SK-N-SH (cell line): ENCODE data around the gene PRRC2B. TPM values are rescaled to one million over a fixed set of nuclear protein-coding genes. Genes with fewer than 3 reads are reported as not detected.

ENCODE experiments used
- CTCF ChIA-PET: fragments of 300-600, 350-600 bp; formaldehyde crosslinking; extraction: SDS; loops from one replicate; lab custom pipeline; 2021; lab: Yijun Ruan, JAX
- POLR2A ChIA-PET: fragments of 350-600 bp; sonication (Branson Sonifier 250); formaldehyde crosslinking; extraction: SDS; loops from one replicate; lab custom pipeline; 2020; ENCODE audit warnings: antibody characterized with exemption, inconsistent platforms; lab: Yijun Ruan, JAX
- DNase-seq: peaks from one replicate; pipeline ENCODE4 v3.0.0; 2012
- H2AFZ ChIP-seq: fragments of 200-600 bp; sonication (generic); 2 replicates; pipeline ENCODE4 v1.8.1; 2016; ENCODE audit warnings: antibody characterized with exemption, mild to moderate bottlenecking, low read depth
- H3F3A ChIP-seq: fragments of 200-600 bp; sonication (generic); replicated peaks from 2 replicates; pipeline ENCODE3; 2016; ENCODE audit warnings: antibody characterized with exemption, mild to moderate bottlenecking; ENCODE audit not compliant: insufficient read depth
- H3K27ac ChIP-seq, 2 experiments: fragments of 200-500 bp in 1 of 2; fragments of 200-600 bp in 1 of 2; sonication (Bioruptor generic) in 1 of 2; sonication (generic), shearing (Covaris generic) in 1 of 2; 2 replicates each; pipeline versions ENCODE4 v1.5.1 to v1.6.1; 2014 to 2016; ENCODE audit warnings: low read depth in 2 of 2, inconsistent platforms in 1 of 2, low read length in 1 of 2, mild to moderate bottlenecking in 1 of 2, mixed read lengths in 1 of 2
- H3K27me3 ChIP-seq: fragments of 200-600 bp; sonication (generic), shearing (Covaris generic); 2 replicates; pipeline ENCODE4 v1.6.1; 2016; ENCODE audit warnings: mixed run types; ENCODE audit not compliant: insufficient read depth
- H3K36me3 ChIP-seq, 2 experiments: fragments of 200-500 bp in 1 of 2; fragments of 200-600 bp in 1 of 2; sonication (Bioruptor generic) in 1 of 2; sonication (generic) in 1 of 2; replicated peaks in 1 of 2; 2 replicates each; pipeline versions ENCODE3 to v1.5.1; 2014 to 2016; ENCODE audit warnings: low read length in 1 of 2, mild to moderate bottlenecking in 1 of 2; ENCODE audit not compliant: insufficient read depth in 2 of 2, control insufficient read depth in 1 of 2
- H3K4me1 ChIP-seq, 2 experiments: fragments of 200-500 bp in 1 of 2; fragments of 200-600 bp in 1 of 2; sonication (Bioruptor generic) in 1 of 2; sonication (generic), shearing (Covaris generic) in 1 of 2; 2 replicates each; pipeline versions ENCODE4 v1.5.1 to v1.6.1; 2014 to 2016; ENCODE audit warnings: low read depth in 1 of 2, low read length in 1 of 2, mixed run types in 1 of 2; ENCODE audit not compliant: insufficient read depth in 2 of 2, control insufficient read depth in 1 of 2
- H3K4me2 ChIP-seq: fragments of 200-600 bp; sonication (generic), shearing (Covaris generic); 2 replicates; pipeline ENCODE4 v1.6.1; 2017; ENCODE audit warnings: mixed run types
- H3K4me3 ChIP-seq, 2 experiments: fragments of 200-500 bp in 1 of 2; fragments of 200-600 bp in 1 of 2; sonication (Bioruptor generic) in 1 of 2; sonication (generic), shearing (Covaris generic) in 1 of 2; 2 replicates each; pipeline versions ENCODE4 v1.5.1 to v1.8.1; 2014 to 2016; ENCODE audit warnings: low read depth in 2 of 2, inconsistent platforms in 1 of 2, low read length in 1 of 2, mild to moderate bottlenecking in 1 of 2, mixed read lengths in 1 of 2, moderate library complexity in 1 of 2
- H3K79me2 ChIP-seq: fragments of 200-600 bp; sonication (generic); 2 replicates; pipeline ENCODE4 v1.8.1; 2017; ENCODE audit warnings: mild to moderate bottlenecking; ENCODE audit not compliant: insufficient read depth
- H3K9ac ChIP-seq: fragments of 200-600 bp; sonication (generic); 2 replicates; pipeline ENCODE4 v1.6.1; 2017; ENCODE audit warnings: mixed run types
- H3K9me2 ChIP-seq: fragments of 200-600 bp; sonication (generic); 2 replicates; pipeline ENCODE4 v1.6.1; 2017; ENCODE audit warnings: mixed run types
- H3K9me3 ChIP-seq: fragments of 200-600 bp; sonication (generic); 2 replicates; pipeline ENCODE4 v1.6.1; 2017; ENCODE audit warnings: mixed run types, mild to moderate bottlenecking, moderate library complexity
- H4K20me1 ChIP-seq: fragments of 200-600 bp; sonication (generic); 2 replicates; pipeline ENCODE4 v1.6.1; 2017; ENCODE audit warnings: mild to moderate bottlenecking, mixed run types; ENCODE audit not compliant: insufficient read depth
- ELF1 ChIP-seq: IDR thresholded peaks from 2 replicates; pipeline ENCODE4 v1.4.0; 2012
- FOSL2 ChIP-seq: IDR thresholded peaks from 2 replicates; pipeline ENCODE4 v1.4.0; 2012; ENCODE audit warnings: low read depth, mild to moderate bottlenecking, moderate library complexity, borderline replicate concordance
- FOXJ3 ChIP-seq: sonication (generic); formaldehyde crosslinking; IDR thresholded peaks from 2 replicates; pipeline ENCODE4 v1.5.1; 2020; ENCODE audit warnings: mild to moderate bottlenecking, missing genetic modification reagents
- FOXM1 ChIP-seq: IDR thresholded peaks from 2 replicates; pipeline ENCODE4 v1.4.0; 2012; ENCODE audit warnings: low read depth, mild to moderate bottlenecking
- MAX ChIP-seq: IDR thresholded peaks from 2 replicates; pipeline ENCODE4 v1.4.0; 2012; ENCODE audit warnings: low read depth
- MEF2A ChIP-seq: IDR thresholded peaks from 2 replicates; pipeline ENCODE4 v1.4.0; 2012; ENCODE audit warnings: low read depth, borderline replicate concordance
- MXI1 ChIP-seq: IDR thresholded peaks from 2 replicates; pipeline ENCODE4 v1.6.1; 2012; ENCODE audit warnings: mild to moderate bottlenecking, low read depth, low read length, improper control_type of control experiment
- PBX3 ChIP-seq: IDR thresholded peaks from 2 replicates; pipeline ENCODE4; 2012
- POLR2AphosphoS5 ChIP-seq: IDR thresholded peaks from 2 replicates; pipeline ENCODE4 v1.6.1; 2012; ENCODE audit warnings: low read depth, low read length
- RFX5 ChIP-seq: IDR thresholded peaks from 2 replicates; pipeline ENCODE4 v1.6.1; 2012; ENCODE audit warnings: mild to moderate bottlenecking, improper control_type of control experiment, low read length
- RXRA ChIP-seq: IDR thresholded peaks from 2 replicates; pipeline ENCODE4 v1.4.0; 2012; ENCODE audit warnings: low read depth, mild to moderate bottlenecking, borderline replicate concordance
- TAF1 ChIP-seq: IDR thresholded peaks from 2 replicates; pipeline ENCODE4 v1.6.1; 2012; ENCODE audit warnings: low read depth, mild to moderate bottlenecking, low read length, moderate library complexity, borderline replicate concordance
- USF1 ChIP-seq: IDR thresholded peaks from 2 replicates; pipeline ENCODE4 v1.4.0; 2012; ENCODE audit warnings: low read depth, borderline replicate concordance
- YY1 ChIP-seq: IDR thresholded peaks from 2 replicates; pipeline ENCODE4 v1.4.0; 2012; ENCODE audit warnings: low read depth, mild to moderate bottlenecking
- WGBS: methylation state at CpG from one replicate; pipeline ENCODE4 v1.1.6; 2017; ENCODE audit warnings: low lambda C conversion rate; 5-methylcytosine and 5-hydroxymethylcytosine counted together
- polyA plus RNA-seq, 3 experiments: library from polyadenylated mRNA; depleted of rRNA; stranded (reverse); fragments of >200 nt; gene quantifications; 2 replicates each; pipeline ENCODE4 v1.2.3, GENCODE V29; 2012

The PRRC2B gene
- polyA plus RNA-seq, 1 of the 3 experiments (the other 2 are of a cell fraction): 26.3 TPM

- WGBS: 65% methylated on average over 13 of the region's 13 CpGs
- H3K27ac ChIP-seq: peak overlapping the region; percentile 14 to 72; a peak in 2 of 4 replicates
- H2AFZ ChIP-seq: no peak overlapping the region
- no peak overlapping the region for H3K9ac ChIP-seq
- peak; percentile 66 for DNase-seq
- no peaks in the 10 kb centered on the region for H3K9me2 ChIP-seq
- H4K20me1 ChIP-seq: peaks cover 100% of the 10 kb centered on the region
- H3K4me2 ChIP-seq: no peak overlapping the region
- POLR2A ChIA-PET: no interaction called here
- peaks cover 24 to 54% of the 10 kb centered on the region in 2 experiments for H3K4me1 ChIP-seq
- CTCF ChIA-PET: no interaction called here
- H3F3A ChIP-seq: peaks cover 11% of the 10 kb centered on the region
- no peak overlapping the region; a peak in 1 of 4 replicates for H3K4me3 ChIP-seq
- H3K36me3 ChIP-seq: peaks cover 6% of the 10 kb centered on the region in 2 experiments
- H3K27me3 ChIP-seq: no peaks in the 10 kb centered on the region
- peak; percentile 59; the same call in 1 of the 2 replicates for TF ChIP-seq MXI1
- TF ChIP-seq RXRA: no peak
- H3K9me3 ChIP-seq: no peaks in the 10 kb centered on the region
- peaks cover 100% of the 10 kb centered on the region for H3K79me2 ChIP-seq
Observed at GRCh38 chr9:131417264-131418142, 23.6 kb downstream of the PRRC2B start.

- POLR2A ChIA-PET: no interaction called here
Observed at GRCh38 chr9:131418143-131419025, 24.5 kb downstream of the PRRC2B start.

GRCh38 chr9:131419026-131419614 is 25.2 kb downstream of the PRRC2B start:
- H3K27ac ChIP-seq: peak overlapping the region in 1 of 2 experiments; percentile 20; a peak in 1 of 4 replicates
- H3K4me1 ChIP-seq: peaks cover 36 to 70% of the 10 kb centered on the region in 2 experiments
- H3K9me3 ChIP-seq: no peaks in the 10 kb centered on the region
- 82% methylated on average over 8 of the region's 8 CpGs for WGBS
- no peak overlapping the region for H3K4me2 ChIP-seq
- no peak for DNase-seq
- no peaks in the 10 kb centered on the region for H3K9me2 ChIP-seq
- H3K79me2 ChIP-seq: peaks cover 100% of the 10 kb centered on the region
- no peaks in the 10 kb centered on the region for H3K27me3 ChIP-seq
- peaks cover 6 to 8% of the 10 kb centered on the region in 2 experiments for H3K36me3 ChIP-seq
- no peak overlapping the region for H3K4me3 ChIP-seq
- H3K9ac ChIP-seq: no peak overlapping the region
- CTCF ChIA-PET: interaction anchor here (0.6 to 2.2 kb wide), 3 partner anchors 19 to 70 kb away, joined by 3 to 5 read pairs (median 3); no protein-coding TSS in a partner anchor
- H2AFZ ChIP-seq: no peak overlapping the region
- POLR2A ChIA-PET: no interaction called here
- H4K20me1 ChIP-seq: peaks cover 100% of the 10 kb centered on the region
- H3F3A ChIP-seq: peaks cover 16% of the 10 kb centered on the region
- TF ChIP-seq POLR2AphosphoS5 (no peak), FOXJ3 (no peak), FOXM1 (no peak), MEF2A (no peak), YY1 (no peak), TAF1 (no peak), ELF1 (no peak), PBX3 (no peak), RFX5 (no peak), USF1 (no peak), FOSL2 (no peak)

More at GRCh38 chr9:131418143-131419025, 24.5 kb downstream of the PRRC2B start:
- 0 out of 2 replicates have a peak, but pooled peaks have one; percentile 23 for TF ChIP-seq MXI1
- no peak for TF ChIP-seq MAX
- WGBS: 73% methylated on average over 7 of the region's 7 CpGs
- peaks cover 33 to 62% of the 10 kb centered on the region in 2 experiments for H3K4me1 ChIP-seq
- H3K4me3 ChIP-seq: no peak overlapping the region; a peak in 1 of 4 replicates
- H3K79me2 ChIP-seq: peaks cover 100% of the 10 kb centered on the region
- H3K27me3 ChIP-seq: no peaks in the 10 kb centered on the region
- peaks cover 6% of the 10 kb centered on the region in 2 experiments for H3K36me3 ChIP-seq
- peaks cover 100% of the 10 kb centered on the region for H4K20me1 ChIP-seq
- DNase-seq: no peak
- CTCF ChIA-PET: interaction anchor here (1.6 to 2.2 kb wide), 2 partner anchors 18 to 68 kb away, joined by 3 to 5 read pairs; no protein-coding TSS in a partner anchor
- no peak overlapping the region for H3K9ac ChIP-seq
- no peaks in the 10 kb centered on the region for H3K9me2 ChIP-seq
- H3K4me2 ChIP-seq: peak overlapping the region; percentile 21; the same call in 1 of the 2 replicates
- no peak overlapping the region for H2AFZ ChIP-seq
- H3F3A ChIP-seq: peaks cover 16% of the 10 kb centered on the region
- no peaks in the 10 kb centered on the region for H3K9me3 ChIP-seq
- peak overlapping the region; percentile 14 to 72; a peak in 3 of 4 replicates for H3K27ac ChIP-seq
